Measurements from ENCODE around the gene AGMO.

AGMO gene

GRCh38 chr7:15457990-15458955 lies 103.5 kb downstream of the AGMO start:
- TF ChIP-seq, protein P1, sequence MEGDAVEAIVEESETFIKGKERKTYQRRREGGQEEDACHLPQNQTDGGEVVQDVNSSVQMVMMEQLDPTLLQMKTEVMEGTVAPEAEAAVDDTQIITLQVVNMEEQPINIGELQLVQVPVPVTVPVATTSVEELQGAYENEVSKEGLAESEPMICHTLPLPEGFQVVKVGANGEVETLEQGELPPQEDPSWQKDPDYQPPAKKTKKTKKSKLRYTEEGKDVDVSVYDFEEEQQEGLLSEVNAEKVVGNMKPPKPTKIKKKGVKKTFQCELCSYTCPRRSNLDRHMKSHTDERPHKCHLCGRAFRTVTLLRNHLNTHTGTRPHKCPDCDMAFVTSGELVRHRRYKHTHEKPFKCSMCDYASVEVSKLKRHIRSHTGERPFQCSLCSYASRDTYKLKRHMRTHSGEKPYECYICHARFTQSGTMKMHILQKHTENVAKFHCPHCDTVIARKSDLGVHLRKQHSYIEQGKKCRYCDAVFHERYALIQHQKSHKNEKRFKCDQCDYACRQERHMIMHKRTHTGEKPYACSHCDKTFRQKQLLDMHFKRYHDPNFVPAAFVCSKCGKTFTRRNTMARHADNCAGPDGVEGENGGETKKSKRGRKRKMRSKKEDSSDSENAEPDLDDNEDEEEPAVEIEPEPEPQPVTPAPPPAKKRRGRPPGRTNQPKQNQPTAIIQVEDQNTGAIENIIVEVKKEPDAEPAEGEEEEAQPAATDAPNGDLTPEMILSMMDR (IDR thresholded peaks at IDR 0.05; ENCODE audit: low read length, missing control alignments): no peak
- DNase-seq (ENCODE audit: low read depth): no peak
- no peak overlapping the region for H3K4me3 ChIP-seq (replicated peaks; ENCODE audit: low read depth, low read length)

DNA sequence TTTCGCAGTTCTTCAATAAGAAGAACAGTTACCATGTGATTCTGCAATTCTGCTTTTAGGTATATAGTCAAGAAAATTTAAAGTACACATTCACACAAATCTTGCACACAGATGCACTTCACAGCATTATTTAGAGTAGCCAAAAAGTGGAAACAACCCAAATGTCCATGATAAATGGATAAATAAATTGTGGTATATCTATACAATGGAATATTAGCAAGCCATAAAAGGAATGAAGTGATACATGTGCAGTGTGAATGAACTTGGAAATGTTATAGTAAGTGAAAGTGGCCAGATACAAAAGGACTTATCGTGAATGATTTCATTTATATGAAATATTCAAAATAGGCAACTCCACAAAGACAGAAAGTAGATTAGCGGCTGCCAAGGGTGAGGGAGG lies 109.1 kb downstream of the AGMO start:
- no peak overlapping the region for H3K4me3 ChIP-seq (replicated peaks; ENCODE audit: low read depth, low read length)
- TF ChIP-seq, protein P1 (IDR thresholded peaks at IDR 0.05; ENCODE audit: low read length, missing control alignments): no peak
- DNase-seq (ENCODE audit: low read depth): no peak

- TF ChIP-seq, protein P1 (IDR thresholded peaks at IDR 0.05; ENCODE audit: low read length, missing control alignments): no peak
- H3K4me3 ChIP-seq (replicated peaks; ENCODE audit: low read depth, low read length): no peak overlapping the region
- DNase-seq (ENCODE audit: low read depth): no peak
Measured at GRCh38 chr7:15446722-15447121, 115.1 kb downstream of the AGMO start.

DNA sequence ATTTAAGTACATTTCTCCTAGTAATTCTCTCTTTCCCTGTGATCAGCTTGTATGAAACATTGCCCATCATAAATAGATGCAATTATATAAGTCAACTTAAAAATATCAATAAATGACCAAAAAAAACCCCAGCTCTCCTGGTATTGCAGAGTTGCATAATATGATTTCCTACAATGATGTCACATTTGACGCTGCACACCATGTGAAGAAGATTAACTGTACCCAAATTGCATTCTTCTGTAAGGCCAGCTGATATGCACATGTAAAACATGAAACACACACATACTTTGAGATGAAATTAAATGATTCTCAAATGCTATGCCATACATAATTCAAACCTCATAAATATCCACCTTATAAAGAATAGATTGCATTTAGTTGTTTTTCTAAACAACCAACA lies 115.5 kb downstream of the AGMO start:
- no peak overlapping the region for H3K4me3 ChIP-seq (replicated peaks; ENCODE audit: low read depth, low read length)
- TF ChIP-seq, protein P1 (IDR thresholded peaks at IDR 0.05; ENCODE audit: low read length, missing control alignments): no peak
- DNase-seq (ENCODE audit: low read depth): peak; percentile 49

- TF ChIP-seq, protein P1 (IDR thresholded peaks at IDR 0.05; ENCODE audit: low read length, missing control alignments): no peak
- no peak for DNase-seq (ENCODE audit: low read depth)
- H3K4me3 ChIP-seq (replicated peaks; ENCODE audit: low read depth, low read length): no peak overlapping the region
Measured at GRCh38 chr7:15441915-15442314, 119.9 kb downstream of the AGMO start.

GRCh38 chr7:15440482-15440881 lies 121.3 kb downstream of the AGMO start:
- TF ChIP-seq, protein P1 (IDR thresholded peaks at IDR 0.05; ENCODE audit: low read length, missing control alignments): no peak
- H3K4me3 ChIP-seq (replicated peaks; ENCODE audit: low read depth, low read length): no peak overlapping the region
- no peak for DNase-seq (ENCODE audit: low read depth)
